Activated naive CD8-positive, alpha-beta T cell treated with anti-CD3 and anti-CD28 coated beads for 36 hours (primary cell): ENCODE data around the gene SHCBP1. TPM values are rescaled to one million over a fixed set of nuclear protein-coding genes. Genes with fewer than 3 reads are reported as not detected.
A peak's percentile ranks its signal among the peaks of the same experiment; 100 is the strongest.
"Not testable (repeated sequence)": the region's sequence is repeated elsewhere in the genome, so short reads cannot be mapped to it uniquely, and the experiment has no call there.

ENCODE experiments used
- DNase-seq: peaks from one replicate; pipeline ENCODE4 v3.0.0; 2021
- H3K27ac Mint-ChIP-seq: one replicate; pipeline ENCODE4 v1.8.0; 2022; ENCODE audit warnings: mild to moderate bottlenecking, moderate library complexity, mixed read lengths
- H3K27me3 Mint-ChIP-seq: one replicate; pipeline ENCODE4 v1.8.0; 2022; ENCODE audit warnings: mild to moderate bottlenecking, mixed read lengths
- H3K36me3 Mint-ChIP-seq: one replicate; pipeline ENCODE4 v1.8.0; 2021; ENCODE audit warnings: mild to moderate bottlenecking, mixed read lengths
- H3K4me1 Mint-ChIP-seq: one replicate; pipeline ENCODE4 v1.8.0; 2021; ENCODE audit warnings: mixed read lengths
- H3K4me3 Mint-ChIP-seq: one replicate; pipeline ENCODE4 v1.8.0; 2022; ENCODE audit warnings: mild to moderate bottlenecking, moderate library complexity, mixed read lengths
- H3K9me3 Mint-ChIP-seq: one replicate; pipeline ENCODE4 v1.8.0; 2022; ENCODE audit warnings: mixed read lengths
- total RNA-seq, 2 experiments: library from RNA; stranded (reverse); gene quantifications; one replicate each; pipeline ENCODE4 v1.2.3, GENCODE V29; 2021

The SHCBP1 gene
- total RNA-seq, 2 experiments from 2014 or later = 39.5 to 41.6 TPM

- no peak overlapping the region for H3K4me3 Mint-ChIP-seq
- H3K4me1 Mint-ChIP-seq = no peaks in the 10 kb centered on the region
- no peaks in the 10 kb centered on the region for H3K36me3 Mint-ChIP-seq
Measured at GRCh38 chr16:46573834-46574159, 47.4 kb downstream of the SHCBP1 start.

GRCh38 chr16:46573008-46573833, 48.0 kb downstream of the SHCBP1 start:
- Mint-ChIP-seq H3K27ac (no peak overlapping the region), H3K36me3 (no peaks in the 10 kb centered on the region), H3K27me3 (no peaks in the 10 kb centered on the region), H3K4me3 (no peak overlapping the region), H3K4me1 (no peaks in the 10 kb centered on the region), H3K9me3 (no peaks in the 10 kb centered on the region)
- no peak for DNase-seq

More at GRCh38 chr16:46573834-46574159, 47.4 kb downstream of the SHCBP1 start:
- DNase-seq = no peak
- Mint-ChIP-seq H3K27me3 (no peaks in the 10 kb centered on the region), H3K27ac (no peak overlapping the region), H3K9me3 (no peaks in the 10 kb centered on the region)

GRCh38 chr16:46569231-46569735, 51.9 kb downstream of the SHCBP1 start:
- Mint-ChIP-seq H3K27ac (no peak overlapping the region), H3K9me3 (no peaks in the 10 kb centered on the region), H3K27me3 (no peaks in the 10 kb centered on the region), H3K36me3 (no peaks in the 10 kb centered on the region), H3K4me1 (no peaks in the 10 kb centered on the region), H3K4me3 (no peak overlapping the region)
- no peak for DNase-seq

GRCh38 chr16:46568472-46569230, 52.5 kb downstream of the SHCBP1 start:
- Mint-ChIP-seq H3K9me3 (no peaks in the 10 kb centered on the region), H3K27me3 (peaks cover 5% of the 10 kb centered on the region), H3K27ac (no peak overlapping the region), H3K36me3 (no peaks in the 10 kb centered on the region), H3K4me1 (no peaks in the 10 kb centered on the region), H3K4me3 (no peak overlapping the region)
- DNase-seq = no peak

- Mint-ChIP-seq H3K9me3 (no peaks in the 10 kb centered on the region), H3K4me1 (no peaks in the 10 kb centered on the region), H3K36me3 (no peaks in the 10 kb centered on the region), H3K27me3 (peaks cover 10% of the 10 kb centered on the region), H3K27ac (no peak overlapping the region), H3K4me3 (no peak overlapping the region)
- DNase-seq = no peak
Measured at GRCh38 chr16:46562979-46563378, 58.2 kb downstream of the SHCBP1 start.

GRCh38 chr16:46558018-46558417, 63.2 kb downstream of the SHCBP1 start:
- Mint-ChIP-seq H3K4me1 (no peaks in the 10 kb centered on the region), H3K36me3 (no peaks in the 10 kb centered on the region), H3K27ac (no peak overlapping the region), H3K9me3 (no peaks in the 10 kb centered on the region), H3K27me3 (peaks cover 21% of the 10 kb centered on the region), H3K4me3 (no peak overlapping the region)
- DNase-seq = no peak

- no peaks in the 10 kb centered on the region for H3K4me1 Mint-ChIP-seq
- no peaks in the 10 kb centered on the region for H3K36me3 Mint-ChIP-seq
- H3K27ac Mint-ChIP-seq = no peak overlapping the region
- H3K27me3 Mint-ChIP-seq = peaks cover 19% of the 10 kb centered on the region
- DNase-seq = no peak
- no peaks in the 10 kb centered on the region for H3K9me3 Mint-ChIP-seq
- H3K4me3 Mint-ChIP-seq = no peak overlapping the region
Measured at GRCh38 chr16:46555951-46556350, 65.2 kb downstream of the SHCBP1 start.

GRCh38 chr16:46554435-46554834, 66.7 kb downstream of the SHCBP1 start:
- H3K27ac Mint-ChIP-seq, H3K36me3 Mint-ChIP-seq, H3K4me3 Mint-ChIP-seq, H3K9me3 Mint-ChIP-seq, H3K4me1 Mint-ChIP-seq: not testable (repeated sequence)
- peaks cover 19% of the 10 kb centered on the region for H3K27me3 Mint-ChIP-seq
- DNase-seq = peak; percentile 51

GRCh38 chr16:46549477-46549876, 71.7 kb downstream of the SHCBP1 start:
- no peak for DNase-seq
- Mint-ChIP-seq H3K4me3 (no peak overlapping the region), H3K27ac (no peak overlapping the region), H3K27me3 (peaks cover 6% of the 10 kb centered on the region), H3K36me3 (no peaks in the 10 kb centered on the region), H3K4me1 (no peaks in the 10 kb centered on the region), H3K9me3 (no peaks in the 10 kb centered on the region)

Other genes with a start within 250 kb of the SHCBP1 start
- 100 to 1,000 TPM; 103 to 106 TPM for gene VPS35, start 67.8 kb upstream of the SHCBP1 start, total RNA-seq
- gene ORC6, start 68.3 kb upstream of the SHCBP1 start, total RNA-seq = 10 to 100 TPM; 60.7 to 62.2 TPM
- gene MYLK3, start 127.0 kb upstream of the SHCBP1 start, total RNA-seq = under 1 TPM; 0.33 to 0.54 TPM
- gene C16orf87, start 209.8 kb upstream of the SHCBP1 start, total RNA-seq = 10 to 100 TPM; 16.5 to 17.9 TPM